GM19468 (cell line): ENCODE results near the gene PLCH2.

Experiments used
- ATAC-seq: cut with Tn5 transposase; IDR thresholded peaks from one replicate; pipeline ENCODE4 v1.9.1; 2021; ENCODE audit warnings: mild to moderate bottlenecking, moderate library complexity, moderate number of reproducible peaks; ENCODE audit not compliant: unreplicated experiment; ENCODE audit errors: extremely low read depth

The PLCH2 gene, protein sequence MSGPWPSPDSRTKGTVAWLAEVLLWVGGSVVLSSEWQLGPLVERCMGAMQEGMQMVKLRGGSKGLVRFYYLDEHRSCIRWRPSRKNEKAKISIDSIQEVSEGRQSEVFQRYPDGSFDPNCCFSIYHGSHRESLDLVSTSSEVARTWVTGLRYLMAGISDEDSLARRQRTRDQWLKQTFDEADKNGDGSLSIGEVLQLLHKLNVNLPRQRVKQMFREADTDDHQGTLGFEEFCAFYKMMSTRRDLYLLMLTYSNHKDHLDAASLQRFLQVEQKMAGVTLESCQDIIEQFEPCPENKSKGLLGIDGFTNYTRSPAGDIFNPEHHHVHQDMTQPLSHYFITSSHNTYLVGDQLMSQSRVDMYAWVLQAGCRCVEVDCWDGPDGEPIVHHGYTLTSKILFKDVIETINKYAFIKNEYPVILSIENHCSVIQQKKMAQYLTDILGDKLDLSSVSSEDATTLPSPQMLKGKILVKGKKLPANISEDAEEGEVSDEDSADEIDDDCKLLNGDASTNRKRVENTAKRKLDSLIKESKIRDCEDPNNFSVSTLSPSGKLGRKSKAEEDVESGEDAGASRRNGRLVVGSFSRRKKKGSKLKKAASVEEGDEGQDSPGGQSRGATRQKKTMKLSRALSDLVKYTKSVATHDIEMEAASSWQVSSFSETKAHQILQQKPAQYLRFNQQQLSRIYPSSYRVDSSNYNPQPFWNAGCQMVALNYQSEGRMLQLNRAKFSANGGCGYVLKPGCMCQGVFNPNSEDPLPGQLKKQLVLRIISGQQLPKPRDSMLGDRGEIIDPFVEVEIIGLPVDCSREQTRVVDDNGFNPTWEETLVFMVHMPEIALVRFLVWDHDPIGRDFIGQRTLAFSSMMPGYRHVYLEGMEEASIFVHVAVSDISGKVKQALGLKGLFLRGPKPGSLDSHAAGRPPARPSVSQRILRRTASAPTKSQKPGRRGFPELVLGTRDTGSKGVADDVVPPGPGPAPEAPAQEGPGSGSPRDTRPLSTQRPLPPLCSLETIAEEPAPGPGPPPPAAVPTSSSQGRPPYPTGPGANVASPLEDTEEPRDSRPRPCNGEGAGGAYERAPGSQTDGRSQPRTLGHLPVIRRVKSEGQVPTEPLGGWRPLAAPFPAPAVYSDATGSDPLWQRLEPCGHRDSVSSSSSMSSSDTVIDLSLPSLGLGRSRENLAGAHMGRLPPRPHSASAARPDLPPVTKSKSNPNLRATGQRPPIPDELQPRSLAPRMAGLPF (N-terminal part only)

DNA sequence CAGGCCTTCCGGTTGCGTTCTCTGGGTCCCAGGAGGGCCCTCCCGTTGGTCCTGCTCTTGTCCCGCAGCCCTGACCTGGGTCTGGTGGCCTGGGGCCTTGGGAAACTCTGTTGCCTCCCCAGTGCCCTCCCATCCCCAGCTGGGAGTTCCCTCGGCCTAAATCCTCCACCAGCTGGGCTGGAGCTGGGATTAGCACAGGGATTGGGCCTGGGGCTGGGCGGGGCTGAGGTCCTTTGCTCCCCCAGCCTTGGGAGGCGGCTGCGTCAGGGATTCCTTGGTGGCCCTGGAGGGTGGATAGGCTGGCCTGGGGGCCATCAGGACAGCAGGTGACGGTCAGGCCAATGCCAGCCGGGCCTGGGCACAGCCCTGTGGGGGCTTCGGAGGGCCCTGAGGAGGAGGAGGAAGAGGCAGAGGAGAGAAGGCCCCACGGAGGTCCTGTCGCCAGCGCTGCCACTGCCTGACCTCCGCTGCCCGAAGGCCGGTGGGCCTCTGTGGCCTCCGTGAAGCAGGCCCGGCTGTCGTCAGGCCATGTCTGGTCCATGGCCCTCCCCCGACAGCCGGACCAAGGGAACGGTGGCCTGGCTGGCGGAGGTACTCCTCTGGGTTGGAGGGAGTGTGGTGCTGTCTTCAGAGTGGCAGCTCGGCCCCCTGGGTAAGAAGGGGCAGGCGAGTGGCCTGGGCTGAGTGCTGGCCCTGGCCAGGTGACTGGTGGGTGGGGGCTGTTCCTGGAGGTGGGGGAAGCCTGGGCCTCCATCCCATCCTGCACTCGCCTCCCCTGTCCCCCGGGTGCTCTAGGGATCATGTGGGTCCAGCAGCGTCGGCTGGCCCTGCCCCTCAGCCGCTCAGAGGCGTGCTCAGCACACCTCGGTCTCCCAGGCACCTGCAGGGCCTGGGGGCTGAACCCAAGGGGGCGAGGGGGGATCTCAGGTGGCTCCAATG lies at the start of gene PLCH2:
Gene PLCH2, plus strand, starts transcription at position 229 of the 939 bp plus-strand sequence. Its CDS starts 300 bp downstream, at position 529.
- no peak for ATAC-seq

GRCh38 chr1:2426540-2426939 lies 49.5 kb upstream of the PLCH2 start:
- ATAC-seq = no peak

- no peak for ATAC-seq
Observed at GRCh38 chr1:2427051-2427450, 49.0 kb upstream of the PLCH2 start.

GRCh38 chr1:2427976-2428375 lies 48.1 kb upstream of the PLCH2 start:
- ATAC-seq = no peak

DNA sequence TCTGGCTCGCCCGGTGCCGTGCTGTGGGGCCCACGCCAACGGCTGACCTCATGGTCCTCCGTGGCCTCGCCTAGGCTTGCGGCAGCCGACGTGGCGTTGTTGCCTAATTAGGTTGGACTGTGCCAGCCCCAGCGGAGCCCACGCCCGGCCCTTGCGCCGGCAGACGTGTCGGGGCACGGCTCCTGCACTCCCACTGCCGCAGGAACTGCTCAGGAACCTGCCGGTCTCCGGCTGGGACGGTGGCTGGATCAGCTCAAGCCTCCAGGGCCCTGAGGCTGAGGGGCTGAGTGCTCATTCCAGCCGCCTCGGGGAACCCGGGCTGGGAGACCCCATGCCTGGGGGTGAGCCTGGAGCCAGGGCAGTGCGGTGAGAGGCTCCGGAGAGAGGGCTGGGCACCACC lies 47.6 kb upstream of the PLCH2 start:
- no peak for ATAC-seq

DNA sequence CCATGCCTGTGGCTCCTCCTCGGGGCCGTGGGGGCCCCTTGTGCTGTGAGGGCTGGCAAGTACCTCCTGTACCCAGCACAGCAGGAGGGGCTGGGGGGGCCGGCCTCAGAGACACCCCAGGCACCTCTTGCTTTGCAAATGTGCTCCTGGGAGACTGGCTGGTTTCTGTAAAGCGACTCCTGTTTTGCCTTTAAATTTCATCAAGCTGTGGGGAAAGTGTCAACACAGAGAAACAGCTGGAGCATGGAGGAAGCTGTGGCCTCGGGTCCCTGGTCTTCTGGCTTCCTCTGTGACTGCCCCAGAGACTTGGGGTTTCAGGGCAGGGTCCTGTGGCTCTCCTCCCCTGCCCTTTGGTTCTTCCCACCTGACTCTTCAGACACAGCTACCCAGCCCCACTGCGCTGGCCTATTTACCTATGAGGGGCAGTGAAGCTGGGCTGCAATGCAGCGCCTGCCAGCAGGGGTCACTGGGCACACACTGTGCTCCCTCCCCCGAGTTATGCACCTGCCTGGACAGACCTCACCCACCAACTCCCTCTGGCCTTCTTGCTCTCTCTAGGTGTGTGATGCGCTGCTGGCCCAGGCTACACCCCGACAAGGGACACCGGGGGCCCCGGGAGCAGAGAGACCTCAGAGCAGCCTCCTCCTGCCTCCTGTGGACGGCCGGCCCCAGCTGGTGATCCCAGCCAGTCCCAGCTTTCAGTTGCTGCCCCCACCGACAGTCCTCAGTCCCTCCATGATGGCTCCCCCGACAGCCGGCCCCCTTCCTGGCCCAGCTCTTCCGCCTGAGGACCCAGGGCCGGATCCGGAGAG lies 46.1 kb upstream of the PLCH2 start:
- ATAC-seq = no peak

GRCh38 chr1:2430592-2430973 lies 45.5 kb upstream of the PLCH2 start:
- ATAC-seq = no peak

DNA sequence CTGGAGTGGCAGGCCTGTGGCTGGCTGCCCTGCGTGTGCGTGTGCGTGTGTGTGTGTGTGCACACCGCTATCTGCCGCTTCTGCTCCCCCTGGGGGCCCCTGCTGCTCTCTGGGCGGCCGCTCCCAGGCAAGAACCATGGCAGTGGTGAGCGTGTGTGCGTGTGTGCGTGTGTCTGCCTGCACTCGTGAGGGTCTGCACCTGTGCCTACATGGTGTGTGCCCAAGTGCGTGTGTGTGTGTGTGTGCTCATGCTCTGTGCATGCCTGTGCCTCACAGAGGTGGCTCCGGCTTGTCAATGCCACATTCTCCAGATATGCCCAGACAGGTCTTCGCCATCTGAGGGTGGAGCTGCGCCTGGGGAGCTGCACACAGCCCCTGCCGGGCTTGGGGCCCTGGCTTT lies 45.0 kb upstream of the PLCH2 start:
- no peak for ATAC-seq

GRCh38 chr1:2431518-2431917 lies 44.6 kb upstream of the PLCH2 start:
- ATAC-seq = no peak

DNA sequence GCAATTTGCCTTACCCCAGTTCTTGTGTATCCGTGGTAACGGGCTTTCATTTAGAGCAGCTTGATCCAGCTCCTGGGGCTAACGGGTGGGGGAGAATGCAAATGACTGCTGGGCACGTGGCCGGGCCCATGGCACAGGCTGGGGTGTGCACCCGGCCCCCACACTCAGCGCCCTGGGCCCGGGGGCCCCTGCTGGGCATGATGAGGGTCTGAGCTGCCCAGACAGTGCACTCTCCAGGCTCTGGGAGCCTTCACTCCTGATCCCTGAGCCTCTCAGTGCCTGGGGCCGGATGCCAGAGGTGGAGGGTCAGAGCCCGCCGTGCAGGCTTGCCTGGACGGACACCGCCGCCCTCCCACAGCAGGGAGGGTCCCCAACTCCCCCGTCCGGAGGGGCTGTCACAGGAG lies 43.6 kb upstream of the PLCH2 start:
- ATAC-seq = no peak

DNA sequence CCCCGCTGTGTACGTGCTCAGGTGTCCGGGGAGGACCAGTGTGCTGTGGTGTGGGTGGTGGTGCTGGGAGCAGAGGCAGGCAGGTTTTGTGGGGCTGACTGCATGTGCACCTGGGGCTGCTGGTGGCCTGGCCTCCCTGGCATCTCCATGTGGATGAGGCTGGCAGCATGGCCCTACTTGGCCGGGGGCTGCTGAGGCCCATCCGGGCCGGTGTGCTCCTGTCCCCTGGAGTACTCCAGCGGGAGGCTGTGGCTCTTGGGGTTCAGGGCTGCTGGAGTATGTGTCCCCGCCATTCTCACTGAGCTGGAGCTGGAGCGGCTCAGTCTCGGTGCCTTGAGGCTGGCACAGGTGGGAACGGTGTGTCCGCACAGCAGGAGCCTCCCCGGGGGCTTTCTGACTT lies 42.9 kb upstream of the PLCH2 start:
- no peak for ATAC-seq

DNA sequence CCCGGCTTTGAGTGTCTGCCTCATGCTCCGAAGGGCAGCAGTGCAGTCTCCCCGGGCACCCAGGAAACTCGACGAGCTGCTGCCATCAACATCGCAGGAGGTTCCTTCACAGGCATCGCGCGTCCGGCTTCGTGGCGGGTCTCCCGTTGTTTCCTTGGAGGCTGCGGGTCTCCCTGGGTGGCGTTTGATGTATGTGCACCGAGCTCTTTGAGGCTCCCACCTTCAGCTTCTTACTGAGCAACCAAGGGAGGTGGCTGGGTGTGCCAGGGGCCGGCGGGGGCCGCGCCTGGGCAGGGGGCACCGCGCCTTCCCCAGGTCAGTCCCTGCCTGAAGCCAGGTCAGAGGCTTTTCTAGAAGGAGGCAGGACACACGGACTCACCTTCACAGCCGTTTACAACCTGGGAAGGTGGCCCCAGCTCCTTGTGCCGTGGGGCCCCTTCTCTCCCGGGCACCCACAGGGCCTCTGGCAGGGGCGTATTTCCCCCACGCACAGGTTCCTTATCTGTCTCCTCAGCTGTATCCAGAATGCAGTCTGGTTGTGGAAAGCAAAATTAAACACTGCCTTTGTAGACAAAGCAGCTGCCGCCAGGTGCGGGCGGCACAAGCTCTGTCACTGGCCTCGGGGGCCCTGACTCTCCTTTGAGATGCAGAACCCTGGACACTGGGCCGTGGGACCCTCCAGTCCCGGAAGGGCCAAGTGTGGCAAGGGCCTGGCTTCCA lies 42.0 kb upstream of the PLCH2 start:
- no peak for ATAC-seq

DNA sequence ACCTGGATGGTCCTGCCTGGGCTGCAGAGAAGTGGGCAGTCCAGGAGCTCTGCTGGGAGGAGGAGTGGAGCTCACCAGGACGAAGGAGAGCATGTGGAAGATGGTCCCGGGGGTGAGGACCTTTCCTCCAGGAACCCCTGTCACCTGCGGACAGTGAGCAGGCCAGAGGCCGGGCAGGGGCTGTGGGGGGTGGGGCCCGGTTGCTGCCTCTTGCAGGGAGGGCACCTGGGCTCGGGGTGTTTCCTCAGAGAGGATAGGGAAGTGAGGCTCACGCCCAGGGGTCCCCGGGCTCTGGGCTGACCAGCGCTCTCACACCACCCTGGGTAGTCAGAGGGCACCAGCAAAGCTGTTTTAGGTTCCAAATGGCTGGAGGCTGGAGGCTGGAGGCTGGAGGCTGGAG lies 41.0 kb upstream of the PLCH2 start:
- no peak for ATAC-seq

GRCh38 chr1:2435746-2436355 lies 40.2 kb upstream of the PLCH2 start:
- ATAC-seq = no peak

- no peak for ATAC-seq
Observed at GRCh38 chr1:2436876-2437275, 39.2 kb upstream of the PLCH2 start.

DNA sequence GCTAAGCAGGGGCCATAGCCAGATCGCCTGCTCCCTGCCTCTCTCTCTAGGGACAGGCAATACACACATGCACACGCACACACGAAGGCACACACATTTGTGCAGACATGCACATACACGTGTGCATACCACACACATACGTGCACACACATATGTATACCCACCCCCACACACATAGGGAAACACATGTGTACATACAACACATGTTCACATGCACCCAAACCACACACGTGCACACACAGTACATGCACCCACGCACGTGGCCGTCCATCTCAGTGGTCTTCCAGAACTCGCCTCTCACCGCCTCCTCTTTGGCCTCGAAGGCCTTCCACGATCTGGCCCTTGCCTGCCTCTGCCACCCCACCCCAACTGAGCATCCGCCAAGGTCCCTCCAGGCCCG lies 38.5 kb upstream of the PLCH2 start:
- ATAC-seq = no peak

DNA sequence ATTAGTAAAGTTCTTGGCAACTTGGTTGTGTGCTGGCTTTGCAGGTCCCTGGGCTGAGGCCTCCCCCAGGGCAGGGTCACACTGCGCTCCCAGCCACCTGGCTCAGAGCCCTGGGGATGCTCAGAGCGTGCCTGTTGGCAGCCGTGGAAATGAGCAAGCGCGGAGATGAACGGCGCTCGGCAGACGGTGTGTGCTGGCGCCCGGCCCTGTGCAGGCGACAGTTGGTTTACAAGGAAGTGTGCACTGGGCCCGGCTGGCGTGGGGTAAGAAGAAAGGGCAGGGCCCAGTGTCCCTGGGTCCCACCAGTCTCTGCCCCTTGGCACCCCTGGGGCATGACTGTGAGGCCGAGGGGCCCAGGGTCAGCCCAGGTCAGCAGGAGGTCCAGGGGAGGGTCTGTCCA lies 38.1 kb upstream of the PLCH2 start:
- ATAC-seq = no peak

DNA sequence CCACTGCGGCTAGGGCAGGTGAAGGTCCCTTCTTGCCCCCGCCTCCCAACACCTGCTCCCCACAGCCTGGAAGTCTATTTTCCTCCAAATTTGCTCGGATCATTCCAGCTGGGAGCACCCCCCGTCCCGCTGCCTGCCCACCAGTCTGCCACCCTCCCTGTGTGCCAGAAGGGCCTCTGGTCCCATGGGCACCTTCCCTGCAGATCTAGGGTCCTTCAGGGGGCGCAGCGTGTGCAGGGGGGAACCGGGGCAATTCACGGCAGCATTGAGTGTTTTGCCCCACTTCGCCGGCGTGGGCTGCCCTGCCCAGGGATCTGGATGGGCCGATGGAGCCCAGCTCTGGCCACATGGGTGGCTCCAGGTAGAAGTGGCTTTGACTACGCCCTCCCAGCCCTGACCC lies 37.4 kb upstream of the PLCH2 start:
- no peak for ATAC-seq
